A673 (cell line): Measurements from ENCODE around the gene PARD3.

Experiments
- CTCF ChIP-seq: fragments of 300-800, 200-600 bp; sonication (generic); conservative IDR thresholded peaks from 2 replicates; pipeline ENCODE4 v1.5.1; 2017; ENCODE audit warnings: low read depth, mild to moderate bottlenecking, antibody characterized with exemption, low read length, moderate library complexity, mixed read lengths
- EZH2 ChIP-seq: fragments of 200-600 bp; sonication (generic); IDR thresholded peaks from 2 replicates; pipeline ENCODE4 v1.6.1; 2017; ENCODE audit warnings: borderline replicate concordance, low read depth, mild to moderate bottlenecking, mixed read lengths, antibody characterized with exemption, low read length; ENCODE audit not compliant: poor library complexity, severe bottlenecking

GRCh38 chr10:34255035-34255434 lies 560.1 kb downstream of the PARD3 start:
- no peak for TF ChIP-seq CTCF
- no peak for TF ChIP-seq EZH2
